DMS53 treated with DMSO at 0.1 percent for 48 hours (cell line): ENCODE results near the gene SMARCA5.
"Not testable (repeated sequence)": the region's sequence is repeated elsewhere in the genome, so short reads cannot be mapped to it uniquely, and the experiment has no call there.

Experiments used
- DNase-seq: peaks from one replicate; lab custom pipeline; 2025; ENCODE audit not compliant: unreplicated experiment; lab: John Stamatoyannopoulos, UW

SMARCA5 gene

GRCh38 chr4:143513314-143514168 lies at the start of gene SMARCA5:
TSS of gene SMARCA5 (plus strand) at chr4:143513702. CDS start at chr4:143513925, 223 bp downstream.
- peak; percentile 92 for DNase-seq

GRCh38 chr4:143473334-143474126 lies 40.0 kb upstream of the SMARCA5 start:
- DNase-seq = no peak

GRCh38 chr4:143477487-143477886 lies 36.0 kb upstream of the SMARCA5 start:
- DNase-seq = no peak

GRCh38 chr4:143481361-143481760 lies 32.1 kb upstream of the SMARCA5 start:
- DNase-seq = no peak

DNA sequence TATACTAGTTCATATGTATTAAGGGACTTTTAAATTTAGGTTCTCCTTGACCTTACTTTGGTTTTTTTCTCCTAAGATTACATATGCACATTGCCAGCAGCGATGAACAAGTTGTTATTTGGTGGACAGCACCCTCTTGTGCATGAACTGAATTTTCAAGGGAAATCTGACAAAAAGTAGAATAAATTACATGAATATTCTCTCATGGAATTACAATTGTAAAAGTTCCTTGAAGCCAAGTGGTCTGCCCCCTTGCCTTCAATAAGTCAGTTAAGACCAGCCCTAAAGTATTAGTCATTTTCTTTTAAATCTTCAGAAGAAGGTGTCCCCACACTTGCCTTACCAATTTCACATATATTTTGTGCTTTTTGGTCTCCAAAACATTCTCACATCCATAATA lies 30.7 kb upstream of the SMARCA5 start:
- peak; percentile 35 for DNase-seq

- no peak for DNase-seq
These were observed 27.2 kb upstream of the SMARCA5 start for GRCh38 chr4:143486314-143486713.

DNA sequence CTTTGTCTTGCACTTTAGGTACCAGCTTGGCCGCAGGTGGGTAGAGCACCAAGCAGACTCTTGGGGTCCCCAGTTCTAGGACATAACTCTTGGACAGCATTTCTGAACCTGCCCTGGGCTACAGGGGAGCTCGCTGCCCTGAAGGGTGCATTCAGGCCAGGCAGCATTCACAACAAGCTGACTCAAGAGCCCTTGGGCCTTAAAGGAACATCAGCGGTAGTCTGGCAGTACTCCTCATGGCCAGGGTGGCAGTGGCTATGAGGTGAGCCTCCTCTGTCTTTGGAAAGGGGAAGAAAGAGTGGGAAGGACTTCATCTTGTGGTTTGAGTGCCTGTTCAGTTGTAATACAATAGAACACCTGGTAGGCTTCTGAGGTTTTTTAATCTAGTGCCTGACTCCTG lies 24.8 kb upstream of the SMARCA5 start:
- no peak for DNase-seq

- DNase-seq = no peak
These were observed 24.4 kb upstream of the SMARCA5 start for GRCh38 chr4:143489106-143489505.

- no peak for DNase-seq
These were observed 15.5 kb upstream of the SMARCA5 start for GRCh38 chr4:143498021-143498420.

DNA sequence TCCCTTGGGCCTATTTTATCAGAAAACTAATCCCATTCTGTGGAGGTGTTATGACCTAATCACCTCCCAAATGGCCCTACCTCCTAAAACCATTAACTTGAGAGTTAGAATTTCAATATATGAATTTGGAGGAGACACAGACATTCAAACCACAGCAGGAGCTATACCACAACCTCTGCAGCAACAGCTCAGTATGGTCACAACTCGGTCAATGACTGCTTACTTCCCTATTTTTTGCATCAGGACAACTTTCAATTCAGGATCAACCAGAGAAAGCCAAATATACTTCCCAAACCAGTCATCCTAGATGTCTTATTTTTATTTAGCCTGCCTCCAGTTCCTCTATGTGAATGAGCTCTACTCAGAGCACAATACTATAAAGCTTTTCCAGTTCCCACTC lies 11.3 kb upstream of the SMARCA5 start:
- no peak for DNase-seq

DNA sequence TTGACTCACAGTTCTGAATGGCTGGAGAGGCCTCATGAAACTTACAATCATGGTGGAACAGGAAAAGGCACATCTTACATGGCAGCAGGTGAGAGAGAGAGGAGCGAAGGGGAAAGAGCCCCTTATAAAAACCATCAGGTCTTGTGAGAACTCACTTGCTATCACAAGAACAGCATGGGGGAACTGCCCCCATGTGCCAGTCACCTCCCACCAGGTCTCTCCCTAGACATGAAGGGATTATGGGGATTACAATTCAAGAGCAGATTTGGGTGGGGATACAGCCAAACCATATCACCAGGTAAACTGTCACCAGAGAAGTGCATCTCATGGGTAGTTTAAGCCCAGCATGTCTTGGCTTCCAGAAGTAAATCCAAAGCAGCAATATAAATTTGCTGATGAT lies 7.5 kb upstream of the SMARCA5 start:
- DNase-seq = no peak

DNA sequence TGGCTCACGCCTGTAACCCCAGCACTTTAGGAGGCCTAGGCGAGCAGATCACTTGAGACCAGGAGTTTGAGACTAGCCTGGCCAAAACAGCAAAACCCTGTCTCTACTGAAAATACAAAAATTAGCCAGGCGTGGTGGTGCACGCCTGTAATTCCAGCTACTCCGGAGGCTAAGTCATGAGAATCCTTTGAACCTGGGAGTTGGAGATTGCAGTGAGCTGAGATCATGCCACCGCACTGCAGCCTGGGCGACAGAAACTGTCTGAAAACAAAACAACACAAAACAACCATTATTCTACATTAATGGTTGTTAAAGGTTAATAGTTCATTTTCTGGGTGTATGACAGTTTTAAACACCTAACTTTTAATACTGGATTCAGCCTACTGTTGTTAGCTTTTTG lies 1.6 kb upstream of the SMARCA5 start:
- no peak for DNase-seq

DNA sequence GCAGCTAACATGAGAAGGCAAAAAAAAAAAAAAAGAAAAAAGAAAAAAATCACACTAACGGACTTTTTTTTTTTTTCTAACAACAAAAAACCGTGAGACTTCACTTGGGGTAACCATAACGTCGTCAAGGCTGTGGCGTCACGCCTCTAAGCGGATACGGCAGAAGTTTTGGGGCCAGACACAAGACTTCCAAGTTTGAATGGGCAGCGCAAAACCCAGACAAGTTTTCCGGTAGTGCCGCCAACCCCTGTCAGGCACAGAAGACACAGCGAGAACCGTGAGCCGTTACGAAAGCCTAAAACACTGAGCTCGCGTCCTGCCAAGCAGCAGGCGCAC lies 556 bp upstream of the SMARCA5 start:
- DNase-seq = no peak

GRCh38 chr4:143514169-143514495 lies 630 bp downstream of the SMARCA5 start:
- no peak for DNase-seq

DNA sequence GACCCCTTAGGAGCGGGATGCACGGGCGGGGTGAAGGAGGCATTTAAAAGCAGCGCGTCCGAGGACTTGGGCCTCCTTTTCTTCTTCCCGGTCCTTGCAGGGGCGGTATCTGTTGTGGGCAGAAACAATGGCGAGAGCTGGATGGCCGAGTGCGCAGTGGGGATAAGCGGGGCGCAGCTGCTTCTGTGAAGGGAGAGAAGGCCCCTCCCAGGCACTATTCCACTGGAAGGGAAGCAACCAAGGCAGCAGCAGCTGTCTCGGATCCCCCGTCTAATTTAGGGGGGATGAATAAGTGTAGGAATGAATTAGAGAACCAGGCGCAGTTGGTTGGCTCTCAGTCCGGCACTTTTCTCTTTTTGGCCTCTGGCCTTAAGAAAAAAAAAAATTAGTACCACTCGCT lies 995 bp downstream of the SMARCA5 start:
- DNase-seq = no peak

- no peak for DNase-seq
These were observed 1.4 kb downstream of the SMARCA5 start for GRCh38 chr4:143514901-143515300.

DNA sequence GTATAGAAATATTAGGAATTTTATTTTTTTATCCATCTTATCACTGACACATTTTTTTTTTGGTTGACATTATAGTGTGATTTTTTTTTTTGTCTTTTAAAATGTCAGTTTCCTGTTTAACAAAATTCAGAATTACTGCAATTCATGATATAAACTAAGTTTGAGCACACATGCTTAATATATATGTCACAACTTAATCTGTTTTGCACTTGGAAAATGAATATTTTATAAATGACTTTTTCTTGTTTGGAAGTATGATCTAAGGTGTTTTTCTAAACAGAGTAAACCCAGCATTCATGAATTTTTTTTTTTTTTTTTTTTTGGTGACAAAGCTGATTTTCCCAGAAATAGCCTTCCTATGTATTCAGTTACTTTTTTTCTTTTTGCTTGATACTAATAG lies 2.4 kb downstream of the SMARCA5 start:
- DNase-seq = no peak

GRCh38 chr4:143517764-143518163 lies 4.3 kb downstream of the SMARCA5 start:
- no peak for DNase-seq

GRCh38 chr4:143524211-143524610 lies 10.7 kb downstream of the SMARCA5 start:
- no peak for DNase-seq

DNA sequence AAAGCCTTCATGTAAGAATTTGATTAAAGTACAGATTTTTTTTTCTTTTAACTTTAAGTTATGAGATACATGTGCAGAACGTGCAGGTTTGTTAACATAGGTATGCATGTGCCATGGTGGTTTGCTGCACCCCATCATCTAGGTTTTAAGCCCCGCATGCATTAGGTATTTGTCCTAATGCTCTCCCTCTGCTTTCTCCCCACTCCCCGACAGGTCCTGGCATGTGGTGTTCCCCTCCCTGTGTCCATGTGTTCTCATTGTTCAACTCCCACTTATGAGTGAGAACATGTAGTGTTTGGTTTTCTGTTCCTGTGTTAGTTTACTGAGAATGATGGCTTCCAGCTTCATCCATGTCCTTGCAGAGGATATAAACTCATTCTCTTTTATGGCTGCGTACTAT lies 14.5 kb downstream of the SMARCA5 start:
- DNase-seq = not testable (repeated sequence)

DNA sequence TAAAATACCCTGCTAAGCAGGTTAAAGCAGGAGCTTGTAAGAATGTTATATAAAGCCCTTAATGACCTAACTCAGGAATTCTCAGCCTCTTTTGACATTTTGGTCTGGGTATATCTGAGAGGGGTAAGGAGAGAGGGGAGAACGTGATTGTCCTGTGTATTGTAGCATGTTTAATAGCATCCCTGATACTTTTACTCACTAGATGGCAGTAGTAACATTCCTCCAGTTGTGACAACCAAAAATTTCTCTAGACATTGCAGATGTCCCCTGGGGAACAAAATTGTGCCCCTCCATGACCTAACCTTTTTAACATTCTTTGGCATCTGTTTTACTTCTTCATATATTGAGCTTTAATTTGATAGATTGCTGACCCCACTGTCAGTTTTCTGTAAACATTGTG lies 17.9 kb downstream of the SMARCA5 start:
- no peak for DNase-seq

DNA sequence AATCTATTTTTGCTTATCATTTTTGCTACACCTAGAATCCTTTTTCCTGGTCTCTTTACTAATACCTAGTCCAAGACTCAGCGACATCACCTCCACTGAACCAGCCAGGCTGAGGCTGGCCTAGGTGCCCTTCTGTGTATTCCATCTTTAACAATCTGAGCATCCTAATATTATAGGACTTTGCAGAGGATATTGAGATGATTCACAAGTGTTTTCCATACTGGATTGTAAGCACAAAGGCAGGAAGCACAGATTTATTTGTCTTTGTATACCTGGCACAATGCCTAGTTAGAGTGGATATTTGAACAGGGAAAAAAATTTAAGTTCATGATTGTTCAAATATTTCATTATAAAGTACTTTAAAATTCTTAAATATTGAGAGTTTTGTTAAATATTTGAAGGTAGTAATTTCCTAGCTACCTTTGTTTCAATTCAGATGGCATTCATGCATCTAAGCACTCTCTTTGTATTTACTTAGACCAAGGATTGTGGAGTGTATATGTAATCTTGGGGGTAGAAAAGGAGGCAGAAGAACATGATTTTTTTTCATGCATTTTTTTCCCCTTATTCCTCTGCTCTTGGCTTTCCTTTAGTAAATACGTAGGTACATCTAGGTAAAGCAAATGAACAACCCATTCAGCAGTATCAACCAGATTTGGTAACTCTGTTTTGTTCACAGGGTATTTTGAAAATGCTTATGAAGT lies 18.4 kb downstream of the SMARCA5 start:
- DNase-seq = peak; percentile 2
